ENCODE results near the gene LOXL3.

Gene LOXL3

GRCh38 chr2:74536166-74536950, 17.4 kb downstream of the LOXL3 start:
- TF ChIP-seq ZNF274 (IDR thresholded peaks at IDR 0.05; ENCODE audit: low read depth, low read length) (no peak), YY1 (IDR thresholded peaks at IDR 0.05; ENCODE audit: insufficient read depth, insufficient read length) (no peak), SUZ12 (IDR thresholded peaks at IDR 0.05; ENCODE audit: extremely low read depth, insufficient read depth, insufficient read length) (no peak)
- Histone ChIP-seq H3K9me3 (ENCODE audit: insufficient read depth, low read length) (no peaks in the 10 kb centered on the region), H3K27me3 (ENCODE audit: insufficient read depth, insufficient read length) (no peaks in the 10 kb centered on the region), H3K9ac (ENCODE audit: insufficient read length, low read depth) (no peak overlapping the region), H3K4me1 (ENCODE audit: insufficient read depth, insufficient read length) (no peaks in the 10 kb centered on the region), H3K4me3 (ENCODE audit: insufficient read length, low read depth) (no peak overlapping the region), H3K36me3 (ENCODE audit: insufficient read depth, insufficient read length, low read length) (peaks cover 28% of the 10 kb centered on the region)
- no peak for DNase-seq (ENCODE audit: low read depth, low spot score)

- H3K4me1 ChIP-seq (ENCODE audit: insufficient read depth, insufficient read length), result no peaks in the 10 kb centered on the region
- TF ChIP-seq YY1 (IDR thresholded peaks at IDR 0.05; ENCODE audit: insufficient read depth, insufficient read length) (no peak), ZNF274 (IDR thresholded peaks at IDR 0.05; ENCODE audit: low read depth, low read length) (no peak), SUZ12 (IDR thresholded peaks at IDR 0.05; ENCODE audit: extremely low read depth, insufficient read depth, insufficient read length) (no peak)
These were observed 18.2 kb downstream of the LOXL3 start for GRCh38 chr2:74535440-74535965.

GRCh38 chr2:74534411-74534810, 19.3 kb downstream of the LOXL3 start:
- H3K4me3 ChIP-seq (ENCODE audit: insufficient read length, low read depth), result no peak overlapping the region
- TF ChIP-seq SUZ12 (IDR thresholded peaks at IDR 0.05; ENCODE audit: extremely low read depth, insufficient read depth, insufficient read length) (no peak), ZNF274 (IDR thresholded peaks at IDR 0.05; ENCODE audit: low read depth, low read length) (no peak), YY1 (IDR thresholded peaks at IDR 0.05; ENCODE audit: insufficient read depth, insufficient read length) (no peak)
- no peaks in the 10 kb centered on the region for H3K27me3 ChIP-seq (ENCODE audit: insufficient read depth, insufficient read length)
- H3K9ac ChIP-seq (ENCODE audit: insufficient read length, low read depth), result no peak overlapping the region
- H3K9me3 ChIP-seq (ENCODE audit: insufficient read depth, low read length), result no peaks in the 10 kb centered on the region
- DNase-seq (ENCODE audit: low read depth, low spot score), result no peak
- peaks cover 34% of the 10 kb centered on the region for H3K36me3 ChIP-seq (ENCODE audit: insufficient read depth, insufficient read length, low read length)
- H3K4me1 ChIP-seq (ENCODE audit: insufficient read depth, insufficient read length), result no peaks in the 10 kb centered on the region

More at GRCh38 chr2:74535440-74535965, 18.2 kb downstream of the LOXL3 start:
- no peak overlapping the region for H3K4me3 ChIP-seq (ENCODE audit: insufficient read length, low read depth)
- no peak overlapping the region for H3K9ac ChIP-seq (ENCODE audit: insufficient read length, low read depth)
- H3K27me3 ChIP-seq (ENCODE audit: insufficient read depth, insufficient read length), result no peaks in the 10 kb centered on the region
- no peaks in the 10 kb centered on the region for H3K9me3 ChIP-seq (ENCODE audit: insufficient read depth, low read length)
- DNase-seq (ENCODE audit: low read depth, low spot score), result no peak
- H3K36me3 ChIP-seq (ENCODE audit: insufficient read depth, insufficient read length, low read length), result peaks cover 34% of the 10 kb centered on the region

- H3K36me3 ChIP-seq (ENCODE audit: insufficient read depth, insufficient read length, low read length), result peaks cover 39% of the 10 kb centered on the region
- H3K27me3 ChIP-seq (ENCODE audit: insufficient read depth, insufficient read length), result no peaks in the 10 kb centered on the region
These were observed 20.3 kb downstream of the LOXL3 start for GRCh38 chr2:74533464-74533863.

GRCh38 chr2:74532222-74532621, 21.5 kb downstream of the LOXL3 start:
- Histone ChIP-seq H3K4me1 (ENCODE audit: insufficient read depth, insufficient read length) (no peaks in the 10 kb centered on the region), H3K9ac (ENCODE audit: insufficient read length, low read depth) (no peak overlapping the region), H3K4me3 (ENCODE audit: insufficient read length, low read depth) (no peak overlapping the region), H3K27me3 (ENCODE audit: insufficient read depth, insufficient read length) (no peaks in the 10 kb centered on the region), H3K36me3 (ENCODE audit: insufficient read depth, insufficient read length, low read length) (peaks cover 52% of the 10 kb centered on the region), H3K9me3 (ENCODE audit: insufficient read depth, low read length) (no peaks in the 10 kb centered on the region)
- DNase-seq (ENCODE audit: low read depth, low spot score), result no peak
- TF ChIP-seq ZNF274 (IDR thresholded peaks at IDR 0.05; ENCODE audit: low read depth, low read length), result no peak
- TF ChIP-seq SUZ12 (IDR thresholded peaks at IDR 0.05; ENCODE audit: extremely low read depth, insufficient read depth, insufficient read length), result no peak
- TF ChIP-seq YY1 (IDR thresholded peaks at IDR 0.05; ENCODE audit: insufficient read depth, insufficient read length), result no peak

More at GRCh38 chr2:74533464-74533863, 20.3 kb downstream of the LOXL3 start:
- H3K4me1 ChIP-seq (ENCODE audit: insufficient read depth, insufficient read length), result no peaks in the 10 kb centered on the region
- H3K9me3 ChIP-seq (ENCODE audit: insufficient read depth, low read length), result no peaks in the 10 kb centered on the region
- TF ChIP-seq SUZ12 (IDR thresholded peaks at IDR 0.05; ENCODE audit: extremely low read depth, insufficient read depth, insufficient read length), result no peak
- no peak for TF ChIP-seq YY1 (IDR thresholded peaks at IDR 0.05; ENCODE audit: insufficient read depth, insufficient read length)
- TF ChIP-seq ZNF274 (IDR thresholded peaks at IDR 0.05; ENCODE audit: low read depth, low read length), result no peak
- no peak overlapping the region for H3K4me3 ChIP-seq (ENCODE audit: insufficient read length, low read depth)
- no peak for DNase-seq (ENCODE audit: low read depth, low spot score)
- no peak overlapping the region for H3K9ac ChIP-seq (ENCODE audit: insufficient read length, low read depth)

- no peak overlapping the region for H3K4me3 ChIP-seq (ENCODE audit: insufficient read length, low read depth)
- H3K27me3 ChIP-seq (ENCODE audit: insufficient read depth, insufficient read length), result no peaks in the 10 kb centered on the region
- peaks cover 57% of the 10 kb centered on the region for H3K36me3 ChIP-seq (ENCODE audit: insufficient read depth, insufficient read length, low read length)
- H3K9ac ChIP-seq (ENCODE audit: insufficient read length, low read depth), result no peak overlapping the region
- TF ChIP-seq SUZ12 (IDR thresholded peaks at IDR 0.05; ENCODE audit: extremely low read depth, insufficient read depth, insufficient read length), result no peak
- no peak for TF ChIP-seq YY1 (IDR thresholded peaks at IDR 0.05; ENCODE audit: insufficient read depth, insufficient read length)
- TF ChIP-seq ZNF274 (IDR thresholded peaks at IDR 0.05; ENCODE audit: low read depth, low read length), result no peak
- H3K9me3 ChIP-seq (ENCODE audit: insufficient read depth, low read length), result no peaks in the 10 kb centered on the region
- no peaks in the 10 kb centered on the region for H3K4me1 ChIP-seq (ENCODE audit: insufficient read depth, insufficient read length)
- no peak for DNase-seq (ENCODE audit: low read depth, low spot score)
These were observed 22.1 kb downstream of the LOXL3 start for GRCh38 chr2:74531666-74532065.

Data from NT2/D1 (cell line).